GM13976 (cell line): ENCODE data around the gene TMEM263.

Experiments used
- DNase-seq: peaks from one replicate; pipeline ENCODE4 v3.0.0; 2012; ENCODE audit warnings: low spot score
- in situ Hi-C: fragments of 300-500 bp; cut with MboI; formaldehyde crosslinking; loops from one replicate; pipeline ENCODE4 v1.12.0; 2022; ENCODE audit warnings: low sequenced_read_pairs, mixed read lengths, inconsistent platforms; ENCODE audit not compliant: unreplicated experiment
- TF ChIP-seq, protein P1 (sequence below): IDR thresholded peaks from 2 replicates; pipeline ENCODE4 v1.5.1; 2012; ENCODE audit warnings: borderline replicate concordance, mild to moderate bottlenecking; ENCODE audit not compliant: insufficient read depth; ENCODE audit errors: extremely low read depth, missing control alignments, control extremely low read depth

TMEM263 gene

DNA sequence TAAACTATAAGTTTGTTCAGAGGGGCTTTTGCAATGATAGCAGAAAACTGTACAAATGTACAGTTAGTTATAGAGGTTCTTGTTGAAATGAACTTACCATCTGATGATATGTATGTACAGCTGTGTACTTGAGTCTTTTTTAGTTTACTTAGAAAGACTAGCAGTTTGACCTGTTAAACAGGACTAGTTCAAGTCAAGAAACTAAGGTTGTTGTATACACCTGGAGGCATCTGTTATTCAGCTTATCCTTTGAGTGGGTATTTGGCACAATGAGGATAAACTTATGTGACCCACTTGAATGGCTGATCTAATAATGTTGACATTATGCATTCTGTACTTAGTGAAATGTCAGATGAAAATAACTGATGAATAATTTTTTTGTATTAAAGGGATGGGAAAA, 17.8 kb downstream of the TMEM263 start:
- DNase-seq = no peak
- TF ChIP-seq, protein P1, sequence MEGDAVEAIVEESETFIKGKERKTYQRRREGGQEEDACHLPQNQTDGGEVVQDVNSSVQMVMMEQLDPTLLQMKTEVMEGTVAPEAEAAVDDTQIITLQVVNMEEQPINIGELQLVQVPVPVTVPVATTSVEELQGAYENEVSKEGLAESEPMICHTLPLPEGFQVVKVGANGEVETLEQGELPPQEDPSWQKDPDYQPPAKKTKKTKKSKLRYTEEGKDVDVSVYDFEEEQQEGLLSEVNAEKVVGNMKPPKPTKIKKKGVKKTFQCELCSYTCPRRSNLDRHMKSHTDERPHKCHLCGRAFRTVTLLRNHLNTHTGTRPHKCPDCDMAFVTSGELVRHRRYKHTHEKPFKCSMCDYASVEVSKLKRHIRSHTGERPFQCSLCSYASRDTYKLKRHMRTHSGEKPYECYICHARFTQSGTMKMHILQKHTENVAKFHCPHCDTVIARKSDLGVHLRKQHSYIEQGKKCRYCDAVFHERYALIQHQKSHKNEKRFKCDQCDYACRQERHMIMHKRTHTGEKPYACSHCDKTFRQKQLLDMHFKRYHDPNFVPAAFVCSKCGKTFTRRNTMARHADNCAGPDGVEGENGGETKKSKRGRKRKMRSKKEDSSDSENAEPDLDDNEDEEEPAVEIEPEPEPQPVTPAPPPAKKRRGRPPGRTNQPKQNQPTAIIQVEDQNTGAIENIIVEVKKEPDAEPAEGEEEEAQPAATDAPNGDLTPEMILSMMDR = no peak
- in situ Hi-C loops = no loop called here

DNA sequence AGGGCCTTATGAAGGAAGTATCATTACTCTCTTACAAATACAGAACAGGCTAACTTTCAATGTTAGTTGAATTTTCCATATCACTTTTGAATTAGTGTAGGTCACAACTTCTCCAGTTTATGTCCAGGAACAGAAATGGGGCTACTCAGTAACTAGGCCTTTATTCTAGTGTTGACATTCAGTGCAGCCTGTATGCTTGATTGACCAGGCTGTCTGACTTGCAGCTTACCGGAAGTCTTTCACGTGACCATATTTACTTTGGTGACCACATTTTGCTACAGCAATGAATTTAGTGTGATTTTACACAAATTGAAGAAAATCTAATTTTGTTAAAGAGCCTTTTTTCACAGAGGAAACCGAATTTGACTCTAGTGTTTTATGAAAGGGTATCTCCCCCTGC, 18.8 kb downstream of the TMEM263 start:
- in situ Hi-C loops = no loop called here
- peak; percentile 48 for DNase-seq
- TF ChIP-seq, protein P1 = no peak

DNA sequence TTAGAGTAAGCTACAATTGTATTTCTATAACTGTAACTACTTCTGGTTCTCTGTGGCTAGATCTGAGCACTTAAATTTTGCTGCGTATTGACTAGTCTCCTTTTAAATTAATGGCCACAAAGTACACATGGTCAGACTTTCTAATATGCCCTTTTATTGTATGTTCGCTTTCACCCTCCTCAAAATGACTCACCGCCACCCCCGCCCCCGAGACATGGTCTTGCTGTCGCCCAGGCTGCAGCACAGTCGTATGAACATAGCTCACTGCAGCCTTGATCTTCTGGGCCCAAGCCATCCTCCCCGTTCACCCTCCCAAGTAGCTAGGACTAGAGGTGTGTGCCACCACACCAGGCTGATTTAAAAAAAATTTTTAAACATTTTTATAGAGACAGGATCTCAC, 19.4 kb downstream of the TMEM263 start:
- no peak for DNase-seq
- TF ChIP-seq, protein P1 = no peak
- in situ Hi-C loops = no loop called here

DNA sequence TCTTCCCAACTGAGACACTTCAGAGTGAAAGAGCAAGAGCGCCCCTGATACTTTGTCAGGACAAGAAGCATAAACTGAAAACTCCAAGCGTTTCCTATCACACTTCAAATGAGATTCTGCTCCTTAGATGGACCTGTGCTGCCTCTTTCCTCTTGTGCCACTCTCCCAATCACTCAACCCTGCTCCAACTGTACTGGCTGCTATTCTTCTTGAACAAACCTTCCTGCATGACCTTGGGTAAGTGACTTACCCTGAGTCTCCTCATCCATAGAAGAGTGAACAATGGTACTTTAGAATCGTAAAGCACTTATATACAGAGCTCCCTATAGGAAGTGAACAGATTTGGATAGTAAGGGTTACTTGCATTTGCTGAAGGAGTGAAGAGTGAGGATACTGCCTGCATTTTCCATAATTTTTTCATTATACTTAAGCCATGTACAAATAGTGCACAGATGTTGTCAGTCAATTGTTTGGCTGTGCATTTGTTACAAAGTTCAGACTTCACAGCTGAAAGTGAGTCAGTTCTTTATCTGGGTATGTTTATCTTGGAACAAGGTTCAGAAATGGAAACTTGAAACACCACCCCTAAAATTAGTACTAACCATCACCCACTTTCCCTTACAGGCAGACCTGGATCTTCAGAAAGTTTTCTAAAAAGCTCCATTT, 20.4 kb downstream of the TMEM263 start:
- in situ Hi-C loops = no loop called here
- no peak for DNase-seq

DNA sequence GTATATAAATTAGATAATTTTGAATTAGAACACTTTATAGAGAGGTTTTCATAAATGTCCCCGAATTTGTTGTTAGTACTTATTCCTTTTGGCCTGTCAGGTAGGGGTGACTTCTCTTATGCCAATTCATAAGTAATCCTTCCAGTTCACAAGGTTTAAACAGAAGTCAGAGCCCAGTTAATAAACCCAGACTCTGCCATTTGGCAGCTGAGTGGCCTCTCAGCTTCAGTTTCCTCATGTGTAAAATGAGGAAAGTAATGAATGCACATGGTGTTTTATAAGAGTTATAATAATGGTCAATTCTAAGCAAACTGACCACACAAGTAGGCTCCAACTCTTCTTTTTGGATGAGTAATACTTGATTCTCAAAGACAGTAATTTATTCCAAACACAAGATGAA, 21.0 kb downstream of the TMEM263 start:
- DNase-seq = no peak
- in situ Hi-C loops = no loop called here
- TF ChIP-seq, protein P1 = no peak

More for the DNA sequence above, 20.4 kb downstream of the TMEM263 start:
- TF ChIP-seq, protein P1 = no peak

- DNase-seq = no peak
- TF ChIP-seq, protein P1 = no peak
- in situ Hi-C loops = no loop called here
Observed at GRCh38 chr12:106978035-106978800, 22.5 kb downstream of the TMEM263 start.
